Spleen (tissue), 7 donors: ENCODE measurements around the gene ASAP2.

ENCODE experiments used
- POLR2A ChIP-seq, 3 donors: fragments of 450-650 bp; IDR thresholded peaks; one replicate each; pipeline ENCODE4 v1.5.1; 2017; ENCODE audit warnings: antibody characterized with exemption in 3 of 3, mild to moderate bottlenecking in 1 of 3
- TF ChIP-seq, protein P1 (sequence below), 11 experiments: fragments of 200-600 bp in 7 of 11; fragments of 450-650 bp in 4 of 11; sonication (generic) in 4 of 11; IDR thresholded peaks in 8 of 11; conservative IDR thresholded peaks in 3 of 11; 1 replicate in 7 of 11; 2 replicates in 4 of 11; pipeline versions ENCODE4 v1.4.0 to v1.8.0; 2016 to 2021; ENCODE audit warnings: antibody characterized with exemption in 11 of 11, inconsistent platforms in 4 of 11, mild to moderate bottlenecking in 1 of 11
- donor health status: DM: no; HTN: no; CAD: no; lungs with moderate emphysema.
- donor health status: DM: no; HTN: no; CAD: no.
- donor health status: DM: no; HTN: no; CAD: no.

DNA sequence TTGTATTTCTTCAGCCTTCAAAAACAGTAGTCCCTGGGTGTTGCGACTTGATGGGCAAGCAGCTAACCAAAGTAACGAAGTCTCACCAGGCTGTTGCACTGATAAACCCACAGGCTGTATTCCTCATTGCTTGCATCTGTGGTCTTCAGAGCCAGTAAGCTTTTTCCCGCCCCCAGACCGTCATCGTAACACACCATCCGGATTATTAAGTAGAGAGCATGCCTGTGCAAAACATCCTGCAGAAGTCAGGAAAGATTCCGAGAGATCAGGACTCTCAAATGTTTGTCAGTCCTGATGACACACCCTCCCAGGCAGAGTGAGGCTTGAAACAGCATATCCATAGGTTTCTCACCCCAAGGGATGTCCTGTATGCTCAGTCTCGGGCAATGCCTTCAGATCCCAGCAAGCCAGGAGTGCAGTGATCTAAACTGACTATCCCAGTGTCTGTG lies 200.8 kb downstream of the ASAP2 start:
- TF ChIP-seq, protein P1, sequence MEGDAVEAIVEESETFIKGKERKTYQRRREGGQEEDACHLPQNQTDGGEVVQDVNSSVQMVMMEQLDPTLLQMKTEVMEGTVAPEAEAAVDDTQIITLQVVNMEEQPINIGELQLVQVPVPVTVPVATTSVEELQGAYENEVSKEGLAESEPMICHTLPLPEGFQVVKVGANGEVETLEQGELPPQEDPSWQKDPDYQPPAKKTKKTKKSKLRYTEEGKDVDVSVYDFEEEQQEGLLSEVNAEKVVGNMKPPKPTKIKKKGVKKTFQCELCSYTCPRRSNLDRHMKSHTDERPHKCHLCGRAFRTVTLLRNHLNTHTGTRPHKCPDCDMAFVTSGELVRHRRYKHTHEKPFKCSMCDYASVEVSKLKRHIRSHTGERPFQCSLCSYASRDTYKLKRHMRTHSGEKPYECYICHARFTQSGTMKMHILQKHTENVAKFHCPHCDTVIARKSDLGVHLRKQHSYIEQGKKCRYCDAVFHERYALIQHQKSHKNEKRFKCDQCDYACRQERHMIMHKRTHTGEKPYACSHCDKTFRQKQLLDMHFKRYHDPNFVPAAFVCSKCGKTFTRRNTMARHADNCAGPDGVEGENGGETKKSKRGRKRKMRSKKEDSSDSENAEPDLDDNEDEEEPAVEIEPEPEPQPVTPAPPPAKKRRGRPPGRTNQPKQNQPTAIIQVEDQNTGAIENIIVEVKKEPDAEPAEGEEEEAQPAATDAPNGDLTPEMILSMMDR (IDR thresholded peaks at IDR 0.05 in 8 of 11, conservative IDR thresholded peaks at IDR 0.05 in 3 of 11), result no peak
- no peak for TF ChIP-seq POLR2A (IDR thresholded peaks at IDR 0.05)
